Astrocyte (in vitro differentiated cells and primary cell): ENCODE data around the gene NNT. TPM values are rescaled to one million over a fixed set of nuclear protein-coding genes. Genes with fewer than 3 reads are reported as not detected.
A peak's percentile ranks its signal among the peaks of the same experiment; 100 is the strongest.

Experiments used
- DNase-seq: peaks from one replicate; pipeline ENCODE4 v3.0.0-alpha.2; 2010; ENCODE audit warnings: low read depth
- FAIRE-seq: peaks from 2 replicates; lab custom pipeline; 2011; peaks lifted over from hg19 to GRCh38; lab: Jason Lieb, UNC
- H2AFZ ChIP-seq: 2 replicates; pipeline ENCODE4 v1.6.0; 2012; ENCODE audit warnings: low read depth, low read length, inconsistent platforms
- H3K27ac ChIP-seq: 2 replicates; pipeline ENCODE4 v1.5.1; 2011; ENCODE audit warnings: low read depth, low read length, inconsistent platforms
- H3K27me3 ChIP-seq: 2 replicates; pipeline ENCODE4 v1.6.0; 2011; ENCODE audit warnings: low read length, inconsistent platforms; ENCODE audit not compliant: insufficient read depth
- H3K36me3 ChIP-seq: 2 replicates; pipeline ENCODE4 v1.5.1; 2011; ENCODE audit warnings: low read length, inconsistent platforms; ENCODE audit not compliant: insufficient read depth
- H3K4me1 ChIP-seq: 2 replicates; pipeline ENCODE4 v1.5.1; 2011; ENCODE audit warnings: low read length, inconsistent platforms; ENCODE audit not compliant: insufficient read depth
- H3K4me2 ChIP-seq: 2 replicates; pipeline ENCODE4 v1.6.0; 2012; ENCODE audit warnings: low read length, inconsistent platforms
- H3K4me3 ChIP-seq: 2 replicates; pipeline ENCODE4 v1.5.1; 2011; ENCODE audit warnings: low read depth, mild to moderate bottlenecking, low read length, inconsistent platforms; ENCODE audit not compliant: insufficient read depth
- H3K79me2 ChIP-seq: 2 replicates; pipeline ENCODE4 v1.6.0; 2012; ENCODE audit warnings: mild to moderate bottlenecking, low read length, inconsistent platforms; ENCODE audit not compliant: insufficient read depth
- H3K9ac ChIP-seq: 2 replicates; pipeline ENCODE4 v1.6.0; 2012; ENCODE audit warnings: mild to moderate bottlenecking, low read length, inconsistent platforms
- H3K9me3 ChIP-seq: 2 replicates; pipeline ENCODE4 v1.5.1; 2012; ENCODE audit warnings: low read depth, mild to moderate bottlenecking, low read length, inconsistent platforms; ENCODE audit not compliant: insufficient read depth
- H4K20me1 ChIP-seq: 2 replicates; pipeline ENCODE4 v1.6.0; 2012; ENCODE audit warnings: low read length, inconsistent platforms; ENCODE audit not compliant: insufficient read depth
- H3K27ac Mint-ChIP-seq: one replicate; pipeline ENCODE4 v1.8.0; 2021; ENCODE audit warnings: mild to moderate bottlenecking, mixed read lengths; ENCODE audit not compliant: unreplicated experiment
- H3K27me3 Mint-ChIP-seq: one replicate; pipeline ENCODE4 v1.8.0; 2021; ENCODE audit warnings: low read depth, mixed read lengths; ENCODE audit not compliant: unreplicated experiment
- H3K36me3 Mint-ChIP-seq: one replicate; pipeline ENCODE4 v1.8.0; 2021; ENCODE audit warnings: low read depth, mixed read lengths; ENCODE audit not compliant: unreplicated experiment
- H3K4me1 Mint-ChIP-seq: one replicate; pipeline ENCODE4 v1.8.0; 2021; ENCODE audit warnings: low read depth, mixed read lengths; ENCODE audit not compliant: unreplicated experiment
- H3K4me3 Mint-ChIP-seq: one replicate; pipeline ENCODE4 v1.8.0; 2021; ENCODE audit warnings: mild to moderate bottlenecking, moderate library complexity, mixed read lengths; ENCODE audit not compliant: unreplicated experiment
- H3K9me3 Mint-ChIP-seq: one replicate; pipeline ENCODE4 v1.8.0; 2021; ENCODE audit warnings: mild to moderate bottlenecking, mixed read lengths; ENCODE audit not compliant: unreplicated experiment
- CTCF ChIP-seq: IDR thresholded peaks from 2 replicates; pipeline ENCODE4 v1.5.1; 2011; ENCODE audit warnings: low read depth, mild to moderate bottlenecking, inconsistent platforms, low read length, moderate library complexity; ENCODE audit not compliant: insufficient read depth
- EZH2 ChIP-seq: IDR thresholded peaks from 2 replicates; pipeline ENCODE4 v1.6.1; 2012; ENCODE audit warnings: mild to moderate bottlenecking, low read length, inconsistent platforms; ENCODE audit not compliant: insufficient read depth
- total RNA-seq: library from RNA; stranded (reverse); gene quantifications from 2 replicates; pipeline ENCODE4 v1.2.1, GENCODE V29; 2021

NNT gene
- total RNA-seq, 1 donor from 2014 or later, result 44.3 TPM

GRCh38 chr5:43658509-43658908 lies 55.5 kb downstream of the NNT start:
- H3K27ac Mint-ChIP-seq, result peak overlapping the region; percentile 34
- TF ChIP-seq EZH2 (no peak), CTCF (no peak)
- Histone ChIP-seq H3K4me3 (no peak overlapping the region), H3K4me2 (no peak overlapping the region), H3K9ac (no peak overlapping the region), H3K27me3 (no peaks in the 10 kb centered on the region), H3K4me1 (no peaks in the 10 kb centered on the region), H3K36me3 (no peaks in the 10 kb centered on the region), H3K27ac (no peak overlapping the region), H2AFZ (no peak overlapping the region), H3K9me3 (no peaks in the 10 kb centered on the region), H4K20me1 (no peaks in the 10 kb centered on the region), H3K79me2 (no peaks in the 10 kb centered on the region)
- H3K4me1 Mint-ChIP-seq, result peaks cover 6% of the 10 kb centered on the region
- H3K4me3 Mint-ChIP-seq, result no peak overlapping the region
- peaks cover 1% of the 10 kb centered on the region for H3K36me3 Mint-ChIP-seq
- peak; percentile 71 for DNase-seq
- FAIRE-seq, result no peak
- H3K9me3 Mint-ChIP-seq, result no peaks in the 10 kb centered on the region
- no peaks in the 10 kb centered on the region for H3K27me3 Mint-ChIP-seq

GRCh38 chr5:43659075-43659474 lies 56.1 kb downstream of the NNT start:
- Histone ChIP-seq H3K36me3 (no peaks in the 10 kb centered on the region), H3K9ac (no peak overlapping the region), H2AFZ (no peak overlapping the region), H4K20me1 (no peaks in the 10 kb centered on the region), H3K4me2 (no peak overlapping the region), H3K4me3 (no peak overlapping the region), H3K4me1 (no peaks in the 10 kb centered on the region), H3K9me3 (no peaks in the 10 kb centered on the region), H3K27me3 (no peaks in the 10 kb centered on the region), H3K27ac (no peak overlapping the region), H3K79me2 (no peaks in the 10 kb centered on the region)
- Mint-ChIP-seq H3K27me3 (no peaks in the 10 kb centered on the region), H3K27ac (no peak overlapping the region), H3K36me3 (peaks cover 1% of the 10 kb centered on the region), H3K4me3 (no peak overlapping the region), H3K9me3 (no peaks in the 10 kb centered on the region), H3K4me1 (peaks cover 6% of the 10 kb centered on the region)
- DNase-seq, result no peak
- TF ChIP-seq CTCF (no peak), EZH2 (no peak)
- FAIRE-seq, result no peak

GRCh38 chr5:43661102-43661501 lies 58.1 kb downstream of the NNT start:
- H3K9me3 Mint-ChIP-seq, result no peaks in the 10 kb centered on the region
- FAIRE-seq (no peak), DNase-seq (no peak)
- no peaks in the 10 kb centered on the region for H3K79me2 ChIP-seq
- H3K9me3 ChIP-seq, result no peaks in the 10 kb centered on the region
- no peaks in the 10 kb centered on the region for H3K27me3 ChIP-seq
- H2AFZ ChIP-seq, result no peak overlapping the region
- no peak overlapping the region for H3K27ac Mint-ChIP-seq
- H3K36me3 Mint-ChIP-seq, result peaks cover 2% of the 10 kb centered on the region
- H3K9ac ChIP-seq, result no peak overlapping the region
- no peak overlapping the region for H3K4me3 Mint-ChIP-seq
- no peak overlapping the region for H3K4me3 ChIP-seq
- H3K36me3 ChIP-seq, result no peaks in the 10 kb centered on the region
- H3K27ac ChIP-seq, result no peak overlapping the region
- no peaks in the 10 kb centered on the region for H3K27me3 Mint-ChIP-seq
- H3K4me1 Mint-ChIP-seq, result peaks cover 6% of the 10 kb centered on the region
- no peaks in the 10 kb centered on the region for H3K4me1 ChIP-seq
- TF ChIP-seq CTCF (peak; percentile 39), EZH2 (no peak)
- no peaks in the 10 kb centered on the region for H4K20me1 ChIP-seq
- no peak overlapping the region for H3K4me2 ChIP-seq
